ENCODE measurements around the gene ACACA.

ACACA gene

DNA sequence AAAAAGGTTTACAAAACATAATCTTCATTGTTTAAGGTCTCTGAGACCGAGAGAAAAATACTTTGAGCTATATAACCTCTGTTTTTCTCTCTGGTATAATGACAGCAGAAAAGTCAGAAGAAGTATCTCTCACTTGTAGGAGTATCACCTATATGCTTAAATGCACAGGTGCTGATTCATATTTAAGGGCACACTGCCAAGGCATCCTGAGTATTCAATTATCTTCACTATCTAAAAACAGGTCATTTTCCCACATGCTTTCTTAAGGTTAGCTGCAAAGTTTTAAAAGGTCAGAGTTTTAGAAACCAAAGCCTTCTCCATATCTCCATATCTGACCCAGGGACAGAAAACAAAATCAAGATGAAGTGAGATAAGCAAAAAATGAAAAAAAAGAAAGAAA lies 130.2 kb downstream of the ACACA start:
- H3K4me3 ChIP-seq (ENCODE audit: low read depth, low read length), result no peak overlapping the region
- in situ Hi-C loops (cut with HindIII; ENCODE audit: low sequenced_read_pairs), result no loop called here
- no peak for DNase-seq (ENCODE audit: low read depth, low spot score)
- TF ChIP-seq, protein P1, sequence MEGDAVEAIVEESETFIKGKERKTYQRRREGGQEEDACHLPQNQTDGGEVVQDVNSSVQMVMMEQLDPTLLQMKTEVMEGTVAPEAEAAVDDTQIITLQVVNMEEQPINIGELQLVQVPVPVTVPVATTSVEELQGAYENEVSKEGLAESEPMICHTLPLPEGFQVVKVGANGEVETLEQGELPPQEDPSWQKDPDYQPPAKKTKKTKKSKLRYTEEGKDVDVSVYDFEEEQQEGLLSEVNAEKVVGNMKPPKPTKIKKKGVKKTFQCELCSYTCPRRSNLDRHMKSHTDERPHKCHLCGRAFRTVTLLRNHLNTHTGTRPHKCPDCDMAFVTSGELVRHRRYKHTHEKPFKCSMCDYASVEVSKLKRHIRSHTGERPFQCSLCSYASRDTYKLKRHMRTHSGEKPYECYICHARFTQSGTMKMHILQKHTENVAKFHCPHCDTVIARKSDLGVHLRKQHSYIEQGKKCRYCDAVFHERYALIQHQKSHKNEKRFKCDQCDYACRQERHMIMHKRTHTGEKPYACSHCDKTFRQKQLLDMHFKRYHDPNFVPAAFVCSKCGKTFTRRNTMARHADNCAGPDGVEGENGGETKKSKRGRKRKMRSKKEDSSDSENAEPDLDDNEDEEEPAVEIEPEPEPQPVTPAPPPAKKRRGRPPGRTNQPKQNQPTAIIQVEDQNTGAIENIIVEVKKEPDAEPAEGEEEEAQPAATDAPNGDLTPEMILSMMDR (IDR thresholded peaks at IDR 0.05; ENCODE audit: low read depth, low read length), result no peak

DNA sequence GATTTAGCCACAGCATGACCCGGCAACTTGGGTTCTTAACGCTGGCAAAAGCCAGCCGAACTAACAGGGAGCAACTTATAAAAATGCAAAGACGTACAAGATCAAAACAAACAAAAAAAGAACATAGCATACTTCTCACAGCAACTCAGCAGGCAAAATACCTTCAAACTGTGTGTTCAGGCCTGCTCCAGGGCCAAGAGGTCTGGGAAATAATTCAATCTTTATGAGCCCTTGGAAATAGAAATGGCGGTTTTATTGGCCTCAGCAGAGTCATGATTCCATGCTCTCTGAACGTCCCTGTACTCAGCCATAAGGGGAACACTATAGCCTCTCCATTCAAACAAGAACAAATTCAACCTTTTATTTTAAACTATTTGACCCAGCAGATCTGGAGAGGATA lies 132.2 kb downstream of the ACACA start:
- in situ Hi-C loops (cut with HindIII; ENCODE audit: low sequenced_read_pairs), result no loop called here
- TF ChIP-seq, protein P1 (IDR thresholded peaks at IDR 0.05; ENCODE audit: low read depth, low read length), result no peak
- no peak overlapping the region for H3K4me3 ChIP-seq (ENCODE audit: low read depth, low read length)
- DNase-seq (ENCODE audit: low read depth, low spot score), result peak; percentile 22

DNA sequence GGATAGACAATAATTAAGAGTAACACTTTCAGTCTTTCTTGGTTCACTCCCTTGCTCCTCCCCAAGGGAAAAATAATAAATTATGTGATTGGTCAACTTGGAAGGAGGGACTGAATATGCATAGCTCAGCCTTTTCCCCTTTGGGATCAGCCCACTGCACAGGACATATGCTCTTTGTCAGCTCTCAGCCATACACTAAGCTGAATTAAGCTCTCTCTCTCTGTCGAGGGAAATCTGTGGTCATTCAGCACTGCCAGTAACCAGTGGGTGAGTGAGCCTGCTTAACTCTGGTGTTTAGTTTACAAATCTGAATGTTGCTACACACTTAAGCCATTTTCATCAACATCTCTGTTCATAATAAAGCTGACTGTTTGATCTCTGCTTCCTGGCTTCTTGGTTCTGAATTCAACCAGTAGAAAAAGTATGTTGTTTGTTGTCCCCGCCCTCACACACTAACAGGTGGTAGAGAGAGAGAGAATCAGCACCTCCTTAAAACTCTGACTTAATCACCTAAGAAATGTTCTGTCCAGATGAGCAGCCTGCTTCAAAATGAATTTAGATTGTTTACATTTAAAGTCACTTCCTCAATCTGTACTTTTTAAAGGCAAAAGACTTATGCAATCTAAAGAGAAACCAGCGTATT lies 133.1 kb downstream of the ACACA start:
- TF ChIP-seq, protein P1 (IDR thresholded peaks at IDR 0.05; ENCODE audit: low read depth, low read length), result no peak
- peak; percentile 37 for DNase-seq (ENCODE audit: low read depth, low spot score)
- in situ Hi-C loops (cut with HindIII; ENCODE audit: low sequenced_read_pairs), result no loop called here
- no peak overlapping the region for H3K4me3 ChIP-seq (ENCODE audit: low read depth, low read length)

DNA sequence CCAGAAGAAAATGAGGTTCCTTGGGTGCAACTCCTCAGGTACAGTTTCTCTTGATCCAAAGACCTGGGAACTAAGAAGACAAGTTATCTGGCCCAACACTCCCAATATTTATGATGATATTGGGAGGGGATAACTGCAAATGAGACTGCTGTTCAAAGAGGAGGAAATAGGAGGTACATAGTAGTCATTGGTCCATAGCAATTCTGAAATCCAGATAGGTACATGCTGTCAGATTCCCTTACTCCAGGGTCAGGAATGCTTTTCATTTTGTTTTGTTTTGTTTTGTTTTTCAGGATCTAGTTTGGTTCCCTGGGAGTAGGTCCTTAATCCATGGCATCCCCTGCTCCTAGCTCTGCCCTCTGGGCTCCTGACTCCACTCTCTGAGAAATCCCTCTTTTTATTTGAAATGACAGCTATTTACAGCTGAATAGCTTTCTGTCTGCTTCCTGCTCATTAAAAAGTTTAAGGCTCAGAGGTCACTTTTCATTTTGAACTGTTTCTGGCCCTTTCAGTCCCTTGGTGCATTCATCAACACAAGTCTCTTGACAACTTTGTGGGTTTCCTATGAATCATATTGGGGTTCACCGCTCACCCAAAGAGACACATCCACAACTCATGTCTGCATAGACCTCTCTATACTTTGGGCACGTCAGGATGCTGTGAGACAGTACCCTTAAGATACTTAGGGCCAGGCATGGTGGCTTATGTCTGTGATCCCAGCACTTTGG lies 141.0 kb downstream of the ACACA start:
- DNase-seq (ENCODE audit: low read depth, low spot score), result no peak
- in situ Hi-C loops (cut with HindIII; ENCODE audit: low sequenced_read_pairs), result no loop called here
- TF ChIP-seq, protein P1 (IDR thresholded peaks at IDR 0.05; ENCODE audit: low read depth, low read length), result no peak
- no peak overlapping the region for H3K4me3 ChIP-seq (ENCODE audit: low read depth, low read length)

DNA sequence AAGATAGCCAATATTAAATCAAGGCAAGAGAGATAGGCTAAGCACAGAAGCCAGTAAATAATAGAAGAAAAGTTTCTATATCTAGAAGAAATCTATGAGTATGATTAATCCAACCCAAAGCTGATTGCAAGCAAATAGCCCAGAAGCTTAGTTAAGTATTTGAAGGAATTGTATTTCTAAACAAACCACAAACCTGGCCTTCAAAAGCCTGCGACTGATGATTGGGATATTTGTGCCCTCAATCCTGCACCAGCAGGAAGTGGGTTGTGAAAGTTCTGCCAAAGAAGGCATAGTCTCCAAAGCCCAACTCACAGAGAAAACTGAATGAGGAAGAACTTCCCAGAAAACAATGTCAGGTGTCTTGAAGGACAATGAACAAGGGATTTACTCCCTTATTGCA lies 145.3 kb downstream of the ACACA start:
- H3K4me3 ChIP-seq (ENCODE audit: low read depth, low read length), result no peak overlapping the region
- TF ChIP-seq, protein P1 (IDR thresholded peaks at IDR 0.05; ENCODE audit: low read depth, low read length), result no peak
- DNase-seq (ENCODE audit: low read depth, low spot score), result peak; percentile 55
- in situ Hi-C loops (cut with HindIII; ENCODE audit: low sequenced_read_pairs), result no loop called here

DNA sequence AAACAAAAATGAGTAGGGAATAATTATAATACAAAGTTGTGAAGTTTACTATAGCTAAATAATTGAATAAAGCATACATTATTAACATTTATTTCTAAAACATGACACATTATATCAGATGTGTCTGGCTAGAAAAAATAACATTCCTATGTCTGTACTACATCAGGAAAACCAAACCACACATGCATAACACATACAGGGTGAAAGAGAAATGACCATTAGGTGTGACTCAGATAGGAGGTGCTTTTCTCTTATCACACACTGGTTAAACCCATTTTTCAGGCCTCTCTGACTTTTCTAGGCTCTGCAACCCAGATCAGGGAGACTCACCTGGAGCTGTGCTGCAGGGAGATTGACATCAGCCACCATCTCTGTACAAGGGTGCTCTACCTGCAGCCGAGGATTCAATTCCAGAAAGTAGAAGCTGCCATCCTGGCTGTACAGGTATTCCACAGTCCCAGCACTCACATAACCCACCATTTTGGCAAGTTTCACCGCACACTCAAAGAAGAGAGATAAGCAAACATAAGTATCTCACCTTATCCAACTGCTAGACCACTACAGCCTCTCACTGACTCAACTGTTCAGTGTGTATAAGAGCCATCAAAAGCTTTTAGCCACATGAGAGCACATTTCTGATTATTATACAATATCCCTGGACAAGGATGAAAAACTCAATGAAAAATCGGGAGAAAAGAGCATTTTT lies 147.5 kb downstream of the ACACA start:
- no peak overlapping the region for H3K4me3 ChIP-seq (ENCODE audit: low read depth, low read length)
- peak; percentile 52 for DNase-seq (ENCODE audit: low read depth, low spot score)
- TF ChIP-seq, protein P1 (IDR thresholded peaks at IDR 0.05; ENCODE audit: low read depth, low read length), result no peak
- in situ Hi-C loops (cut with HindIII; ENCODE audit: low sequenced_read_pairs), result no loop called here

Data from astrocyte of the spinal cord (primary cell).